Measurements from ENCODE around the gene UBTD1. TPM values are rescaled to one million over a fixed set of nuclear protein-coding genes. Genes with fewer than 3 reads are reported as not detected.
"Not testable (repeated sequence)": the region's sequence is repeated elsewhere in the genome, so short reads cannot be mapped to it uniquely, and the experiment has no call there.

The UBTD1 gene
- total RNA-seq, 6 experiments from 2014 or later: 5.4 to 8.8 (median 7.0) TPM

DNA sequence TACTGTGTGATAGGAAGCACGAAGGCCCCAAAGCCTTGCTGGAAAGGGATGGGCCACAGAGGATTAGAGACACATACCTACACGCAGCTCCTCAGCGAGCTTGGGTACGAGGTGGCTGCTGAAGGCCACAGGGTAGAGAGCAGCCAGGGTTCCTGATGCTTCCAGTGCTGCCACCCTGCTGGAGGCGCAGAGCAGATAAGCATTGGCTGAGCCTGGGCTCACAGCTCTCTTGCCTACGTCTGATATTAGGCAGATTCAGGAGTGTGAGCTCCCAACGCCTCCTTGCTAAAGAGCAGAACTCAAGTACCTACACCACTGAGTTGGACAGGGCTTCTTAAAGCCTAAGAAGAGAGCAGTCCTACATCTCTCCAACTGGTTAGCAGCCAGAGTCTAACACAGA lies 32.7 kb upstream of the UBTD1 start:
- intact Hi-C loops (cut with DNase I): loop anchor here in 1 of 2 donors (10.0 kb wide), 1 partner anchor 79 kb away; no protein-coding TSS in a partner anchor
- ATAC-seq: no peak
- DNase-seq: no peak
- Histone ChIP-seq H3K36me3 (peaks cover 5 to 81% (median 32%) of the 10 kb centered on the region in 4 donors), H3K4me3 (no peak overlapping the region), H3K27ac (no peak overlapping the region), H3K4me1 (peaks cover 0 to 5% (median 0%) of the 10 kb centered on the region in 4 donors), H3K27me3 (no peaks in the 10 kb centered on the region), H3K9me3 (no peaks in the 10 kb centered on the region)
- no CpG with 5 or more reads among the region's 7 CpGs for WGBS (ENCODE audit: insufficient coverage, low coverage, low lambda C conversion rate, missing lambda C conversion rate)
- no peak for TF ChIP-seq POLR2A (IDR thresholded peaks at IDR 0.05)
- TF ChIP-seq, protein P1, sequence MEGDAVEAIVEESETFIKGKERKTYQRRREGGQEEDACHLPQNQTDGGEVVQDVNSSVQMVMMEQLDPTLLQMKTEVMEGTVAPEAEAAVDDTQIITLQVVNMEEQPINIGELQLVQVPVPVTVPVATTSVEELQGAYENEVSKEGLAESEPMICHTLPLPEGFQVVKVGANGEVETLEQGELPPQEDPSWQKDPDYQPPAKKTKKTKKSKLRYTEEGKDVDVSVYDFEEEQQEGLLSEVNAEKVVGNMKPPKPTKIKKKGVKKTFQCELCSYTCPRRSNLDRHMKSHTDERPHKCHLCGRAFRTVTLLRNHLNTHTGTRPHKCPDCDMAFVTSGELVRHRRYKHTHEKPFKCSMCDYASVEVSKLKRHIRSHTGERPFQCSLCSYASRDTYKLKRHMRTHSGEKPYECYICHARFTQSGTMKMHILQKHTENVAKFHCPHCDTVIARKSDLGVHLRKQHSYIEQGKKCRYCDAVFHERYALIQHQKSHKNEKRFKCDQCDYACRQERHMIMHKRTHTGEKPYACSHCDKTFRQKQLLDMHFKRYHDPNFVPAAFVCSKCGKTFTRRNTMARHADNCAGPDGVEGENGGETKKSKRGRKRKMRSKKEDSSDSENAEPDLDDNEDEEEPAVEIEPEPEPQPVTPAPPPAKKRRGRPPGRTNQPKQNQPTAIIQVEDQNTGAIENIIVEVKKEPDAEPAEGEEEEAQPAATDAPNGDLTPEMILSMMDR (IDR thresholded peaks at IDR 0.05): no peak

GRCh38 chr10:97466755-97467154 lies 32.0 kb upstream of the UBTD1 start:
- intact Hi-C loops (cut with DNase I): loop anchor here in 1 of 2 donors (10.0 kb wide), 1 partner anchor 78 kb away; no protein-coding TSS in a partner anchor
- WGBS (ENCODE audit: insufficient coverage, low coverage, low lambda C conversion rate, missing lambda C conversion rate): 75% methylated on average over 4 of the region's 4 CpGs
- no peak for DNase-seq

DNA sequence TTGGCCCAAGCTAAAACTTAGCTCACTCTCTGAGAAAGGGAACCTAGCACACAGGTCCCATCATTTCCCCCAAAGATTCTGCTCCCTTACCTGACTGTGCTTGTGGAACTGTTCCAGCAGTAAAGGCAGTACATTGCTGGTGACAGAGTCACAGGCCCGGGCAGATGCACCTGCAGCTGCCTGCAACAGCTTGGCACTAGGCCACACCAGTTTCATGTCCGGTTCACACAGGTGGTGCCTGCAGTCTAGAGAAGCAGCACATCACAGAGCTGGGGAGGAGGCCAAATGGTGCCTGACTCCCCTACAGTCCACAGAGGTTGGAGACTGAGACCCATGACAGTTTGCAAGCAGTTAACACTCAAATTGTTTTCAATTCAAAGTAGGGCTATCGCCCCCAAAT lies 30.6 kb upstream of the UBTD1 start:
- Histone ChIP-seq H3K9me3 (no peaks in the 10 kb centered on the region), H3K36me3 (peaks cover 4 to 59% (median 25%) of the 10 kb centered on the region in 4 donors), H3K4me1 (peaks cover 0 to 5% (median 0%) of the 10 kb centered on the region in 4 donors), H3K4me3 (no peak overlapping the region), H3K27me3 (no peaks in the 10 kb centered on the region), H3K27ac (no peak overlapping the region)
- intact Hi-C loops (cut with DNase I): loop anchor here in 1 of 2 donors (10.0 kb wide), 1 partner anchor 77 kb away; no protein-coding TSS in a partner anchor
- DNase-seq: peak in 1 of 3 donors; percentile 44
- TF ChIP-seq, protein P1 (IDR thresholded peaks at IDR 0.05): no peak
- no peak for TF ChIP-seq POLR2A (IDR thresholded peaks at IDR 0.05)
- 56% methylated on average over 2 of the region's 3 CpGs for WGBS (ENCODE audit: insufficient coverage, low coverage, low lambda C conversion rate, missing lambda C conversion rate)
- ATAC-seq: no peak

More at GRCh38 chr10:97466755-97467154, 32.0 kb upstream of the UBTD1 start:
- peak in 1 of 4 donors; percentile 20 for ATAC-seq
- TF ChIP-seq, protein P1 (IDR thresholded peaks at IDR 0.05): no peak
- TF ChIP-seq POLR2A (IDR thresholded peaks at IDR 0.05): no peak
- Histone ChIP-seq H3K4me3 (no peak overlapping the region), H3K36me3 (peaks cover 5 to 74% (median 28%) of the 10 kb centered on the region in 4 donors), H3K4me1 (peaks cover 0 to 5% (median 0%) of the 10 kb centered on the region in 4 donors), H3K27me3 (no peaks in the 10 kb centered on the region), H3K9me3 (no peaks in the 10 kb centered on the region), H3K27ac (no peak overlapping the region)

- H3K4me3 ChIP-seq, H3K9me3 ChIP-seq, H3K27me3 ChIP-seq, H3K4me1 ChIP-seq, H3K27ac ChIP-seq, ATAC-seq: not testable (repeated sequence)
- peaks cover 3 to 59% (median 24%) of the 10 kb centered on the region in 4 donors for H3K36me3 ChIP-seq
- intact Hi-C loops (cut with DNase I): loop anchor here in 1 of 2 donors (10.0 kb wide), 1 partner anchor 76 kb away; no protein-coding TSS in a partner anchor
- DNase-seq: peak in 1 of 3 donors; percentile 32
- WGBS (ENCODE audit: insufficient coverage, low coverage, low lambda C conversion rate, missing lambda C conversion rate): 85% methylated on average over 7 of the region's 12 CpGs
These were observed 29.9 kb upstream of the UBTD1 start for GRCh38 chr10:97468781-97469180.

DNA sequence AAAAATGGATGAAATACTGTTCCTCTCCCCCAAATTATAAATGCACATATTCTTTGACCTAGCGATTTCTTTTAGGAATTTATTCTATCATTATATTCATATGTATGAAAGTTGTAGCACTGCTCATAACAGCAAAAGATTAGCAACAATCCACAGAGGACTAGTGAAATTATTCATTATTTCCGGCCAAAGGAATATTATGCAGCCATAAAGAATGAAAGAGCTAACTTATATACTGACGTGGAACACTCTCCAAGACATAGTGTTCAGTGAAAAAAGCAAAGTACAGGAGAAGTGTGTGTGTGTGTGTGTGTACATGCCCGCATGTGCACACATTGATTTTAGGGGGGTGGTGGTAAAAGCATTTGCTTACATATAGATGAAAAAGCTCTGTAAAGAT lies 23.8 kb upstream of the UBTD1 start:
- H3K27ac ChIP-seq: no peak overlapping the region
- H3K36me3 ChIP-seq: peaks cover 4 to 51% (median 17%) of the 10 kb centered on the region in 4 donors
- TF ChIP-seq, protein P1 (IDR thresholded peaks at IDR 0.05): no peak
- TF ChIP-seq POLR2A (IDR thresholded peaks at IDR 0.05): no peak
- DNase-seq (no peak), ATAC-seq (no peak)
- no peaks in the 10 kb centered on the region for H3K4me1 ChIP-seq
- H3K4me3 ChIP-seq: no peak overlapping the region
- 99% methylated on average over 4 of the region's 4 CpGs for WGBS (ENCODE audit: insufficient coverage, low coverage, low lambda C conversion rate, missing lambda C conversion rate)
- intact Hi-C loops (cut with DNase I): no loop called here
- H3K9me3 ChIP-seq: no peaks in the 10 kb centered on the region
- H3K27me3 ChIP-seq: no peaks in the 10 kb centered on the region
